Measurements from ENCODE around the gene PAPOLA. TPM values are rescaled to one million over a fixed set of nuclear protein-coding genes. Genes with fewer than 3 reads are reported as not detected.
"Not testable (repeated sequence)": the region's sequence is repeated elsewhere in the genome, so short reads cannot be mapped to it uniquely, and the experiment has no call there.

Gene PAPOLA
- total RNA-seq, 1 experiment from 2014 or later: 194 TPM

DNA sequence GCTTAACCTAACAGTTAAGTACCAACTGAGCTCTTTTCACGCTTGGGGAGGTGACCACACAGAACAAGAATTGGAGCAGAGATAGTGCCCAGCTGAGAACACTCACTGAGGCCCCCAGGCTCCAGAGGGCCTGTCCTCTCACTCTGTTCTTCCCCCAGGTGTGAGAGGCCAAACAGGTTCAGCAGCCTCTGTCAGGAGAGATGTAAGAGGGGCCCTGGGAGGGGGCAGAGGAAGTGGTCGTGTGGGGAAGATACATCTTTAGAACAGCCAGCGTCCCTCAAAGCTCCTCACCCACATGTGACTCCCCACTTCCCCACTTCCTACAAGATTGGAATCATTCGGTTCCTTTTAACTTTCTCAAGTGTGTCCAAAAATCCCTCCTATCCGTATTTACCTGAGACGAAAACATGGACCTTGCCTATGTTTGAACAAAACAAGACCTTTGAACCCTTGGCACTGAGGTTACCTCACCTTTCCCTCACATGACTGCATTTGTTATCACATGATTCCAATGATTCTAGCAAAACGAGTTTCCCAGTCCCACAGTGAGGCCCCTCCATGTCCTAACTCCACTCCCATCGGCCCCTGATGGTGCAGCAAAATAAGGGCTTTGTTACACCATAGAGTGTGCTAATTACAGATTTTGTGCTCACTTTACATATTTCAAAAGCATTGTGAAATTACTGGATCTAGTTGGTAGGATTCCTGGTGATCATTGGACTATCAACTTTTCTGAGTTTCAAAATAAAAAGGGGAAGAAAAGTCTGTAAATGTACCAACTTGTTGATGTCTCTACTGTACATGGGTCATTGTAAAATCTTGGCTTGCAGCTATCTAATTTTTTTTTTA lies 40.0 kb upstream of the PAPOLA start:
- CTCF ChIA-PET: interaction anchor here (1.0 kb wide), 1 partner anchor 9 kb away, joined by 3 read pairs; no protein-coding TSS in a partner anchor
- intact Hi-C loops (cut with micrococcal nuclease): no loop called here
- H3K4me3 Mint-ChIP-seq (ENCODE audit: unreplicated experiment): no peak overlapping the region
- H3K4me1 Mint-ChIP-seq (ENCODE audit: insufficient read depth, unreplicated experiment): no peaks in the 10 kb centered on the region
- H3K27me3 Mint-ChIP-seq (ENCODE audit: insufficient read depth, unreplicated experiment): peaks cover 7% of the 10 kb centered on the region
- BruUV-seq (replicated peaks): no TSS peak
- DNase-seq (ENCODE audit: unreplicated experiment): no peak
- no peaks in the 10 kb centered on the region for H3K9me3 Mint-ChIP-seq (ENCODE audit: unreplicated experiment)
- H3K36me3 Mint-ChIP-seq (ENCODE audit: insufficient read depth, unreplicated experiment): no peaks in the 10 kb centered on the region
- TF ChIP-seq CTCF (IDR thresholded peaks at IDR 0.05; ENCODE audit: unreplicated experiment): no peak
- POLR2A ChIA-PET: no interaction called here
- H3K27ac Mint-ChIP-seq (ENCODE audit: low read depth, unreplicated experiment): no peak overlapping the region

GRCh38 chr14:96464136-96464535 lies 38.0 kb upstream of the PAPOLA start:
- CTCF ChIA-PET: no interaction called here
- intact Hi-C loops (cut with micrococcal nuclease): no loop called here
- H3K27ac Mint-ChIP-seq (ENCODE audit: low read depth, unreplicated experiment): no peak overlapping the region
- H3K4me3 Mint-ChIP-seq (ENCODE audit: unreplicated experiment): no peak overlapping the region
- BruUV-seq (replicated peaks): no TSS peak
- H3K27me3 Mint-ChIP-seq (ENCODE audit: insufficient read depth, unreplicated experiment): peaks cover 7% of the 10 kb centered on the region
- POLR2A ChIA-PET: no interaction called here
- DNase-seq (ENCODE audit: unreplicated experiment): no peak
- no peaks in the 10 kb centered on the region for H3K36me3 Mint-ChIP-seq (ENCODE audit: insufficient read depth, unreplicated experiment)
- H3K9me3 Mint-ChIP-seq (ENCODE audit: unreplicated experiment): no peaks in the 10 kb centered on the region
- no peaks in the 10 kb centered on the region for H3K4me1 Mint-ChIP-seq (ENCODE audit: insufficient read depth, unreplicated experiment)
- no peak for TF ChIP-seq CTCF (IDR thresholded peaks at IDR 0.05; ENCODE audit: unreplicated experiment)

- BruUV-seq (replicated peaks): no TSS peak
- DNase-seq (ENCODE audit: unreplicated experiment): no peak
- Mint-ChIP-seq H3K4me1 (ENCODE audit: insufficient read depth, unreplicated experiment) (peaks cover 6% of the 10 kb centered on the region), H3K9me3 (ENCODE audit: unreplicated experiment) (no peaks in the 10 kb centered on the region), H3K27ac (ENCODE audit: low read depth, unreplicated experiment) (no peak overlapping the region), H3K4me3 (ENCODE audit: unreplicated experiment) (no peak overlapping the region), H3K36me3 (ENCODE audit: insufficient read depth, unreplicated experiment) (no peaks in the 10 kb centered on the region), H3K27me3 (ENCODE audit: insufficient read depth, unreplicated experiment) (no peaks in the 10 kb centered on the region)
- POLR2A ChIA-PET: no interaction called here
- intact Hi-C loops (cut with micrococcal nuclease): no loop called here
- TF ChIP-seq CTCF (IDR thresholded peaks at IDR 0.05; ENCODE audit: unreplicated experiment): no peak
- CTCF ChIA-PET: no interaction called here
Observed at GRCh38 chr14:96466918-96467317, 35.3 kb upstream of the PAPOLA start.

GRCh38 chr14:96470331-96470730 lies 31.9 kb upstream of the PAPOLA start:
- peak; percentile 16 for DNase-seq (ENCODE audit: unreplicated experiment)
- Mint-ChIP-seq H3K27me3 (ENCODE audit: insufficient read depth, unreplicated experiment) (no peaks in the 10 kb centered on the region), H3K4me3 (ENCODE audit: unreplicated experiment) (no peak overlapping the region), H3K9me3 (ENCODE audit: unreplicated experiment) (no peaks in the 10 kb centered on the region), H3K36me3 (ENCODE audit: insufficient read depth, unreplicated experiment) (no peaks in the 10 kb centered on the region), H3K27ac (ENCODE audit: low read depth, unreplicated experiment) (no peak overlapping the region), H3K4me1 (ENCODE audit: insufficient read depth, unreplicated experiment) (peaks cover 6% of the 10 kb centered on the region)
- intact Hi-C loops (cut with micrococcal nuclease): no loop called here
- ChIA-PET POLR2A (interaction anchor here (0.5 to 1.4 kb wide), 2 partner anchors 15 to 1630 kb away, joined by 3 read pairs; no protein-coding TSS in a partner anchor), CTCF (interaction anchor here (0.6 kb wide), 1 partner anchor 98 kb away, joined by 4 read pairs; no protein-coding TSS in a partner anchor)
- TF ChIP-seq CTCF (IDR thresholded peaks at IDR 0.05; ENCODE audit: unreplicated experiment): no peak
- BruUV-seq (replicated peaks): no TSS peak

DNA sequence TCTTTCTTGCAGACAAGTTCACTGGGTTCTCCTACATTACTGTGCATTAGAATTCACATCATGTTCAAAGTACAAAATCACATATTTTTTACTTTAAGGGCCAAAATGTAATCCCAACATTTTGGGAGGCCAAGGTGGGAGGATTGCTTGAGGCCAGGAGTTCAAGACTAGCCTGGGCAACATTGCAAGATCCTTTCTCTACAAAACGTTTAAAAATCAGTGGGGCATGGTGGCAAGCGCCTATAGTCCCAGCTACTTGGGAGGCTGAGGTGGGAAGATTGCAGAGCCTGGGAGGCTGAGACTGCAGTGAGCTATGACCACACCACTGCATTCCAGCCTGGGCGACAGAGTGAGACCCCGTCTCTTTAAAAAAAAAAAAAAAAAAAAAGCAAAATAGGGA lies 31.2 kb upstream of the PAPOLA start:
- H3K36me3 Mint-ChIP-seq (ENCODE audit: insufficient read depth, unreplicated experiment); H3K27me3 Mint-ChIP-seq (ENCODE audit: insufficient read depth, unreplicated experiment); BruUV-seq (replicated peaks); H3K27ac Mint-ChIP-seq (ENCODE audit: low read depth, unreplicated experiment); H3K4me1 Mint-ChIP-seq (ENCODE audit: insufficient read depth, unreplicated experiment); DNase-seq (ENCODE audit: unreplicated experiment); H3K4me3 Mint-ChIP-seq (ENCODE audit: unreplicated experiment); intact Hi-C loops (cut with micrococcal nuclease); H3K9me3 Mint-ChIP-seq (ENCODE audit: unreplicated experiment): not testable (repeated sequence)
- ChIA-PET CTCF (interaction anchor here (1.0 kb wide), 1 partner anchor 9 kb away, joined by 3 read pairs; no protein-coding TSS in a partner anchor), POLR2A (interaction anchor here (1.0 to 1.4 kb wide), 2 partner anchors 15 to 27 kb away, joined by 3 to 4 read pairs; no protein-coding TSS in a partner anchor)
